BLaER1 treated with 17β-estradiol and CSF1 and Interleukin-3, amounts not matched to agents 10 nM and 100 nM (cell line): Measurements from ENCODE around the gene PLEKHF1.
"Not testable (repeated sequence)": the region's sequence is repeated elsewhere in the genome, so short reads cannot be mapped to it uniquely, and the experiment has no call there.

Experiments
- H3K27ac ChIP-seq, 11 experiments: shearing (Covaris generic); formaldehyde crosslinking; 2 replicates each; pipeline ENCODE4 v1.8.1; 2022
- H3K27me3 ChIP-seq, 11 experiments: shearing (Covaris generic); formaldehyde crosslinking; 2 replicates each; pipeline ENCODE4 v1.8.1; 2022
- H3K36me3 ChIP-seq, 11 experiments: shearing (Covaris generic); formaldehyde crosslinking; 2 replicates each; pipeline ENCODE4 v1.8.1; 2022
- H3K4me1 ChIP-seq, 10 experiments: shearing (Covaris generic); formaldehyde crosslinking; 2 replicates each; pipeline ENCODE4 v1.8.1; 2022
- H3K4me2 ChIP-seq, 11 experiments: shearing (Covaris generic); formaldehyde crosslinking; 2 replicates each; pipeline ENCODE4 v1.8.1; 2022
- H3K4me3 ChIP-seq, 10 experiments: shearing (Covaris generic); formaldehyde crosslinking; 2 replicates each; pipeline ENCODE4 v1.8.1; 2022
- H3K9ac ChIP-seq, 11 experiments: shearing (Covaris generic); formaldehyde crosslinking; 2 replicates each; pipeline ENCODE4 v1.8.1; 2022
- H3K9me3 ChIP-seq, 11 experiments: shearing (Covaris generic); formaldehyde crosslinking; replicated peaks in 1 of 11; 2 replicates each; pipeline ENCODE4 v1.8.1; 2022
- H4K20me1 ChIP-seq, 11 experiments: shearing (Covaris generic); formaldehyde crosslinking; 2 replicates each; pipeline ENCODE4 v1.8.1; 2022
- Cebpa-rat ChIP-seq, 11 experiments: shearing (Covaris generic); IDR thresholded peaks; 2 replicates each; pipeline ENCODE4 v1.8.1; 2022

The PLEKHF1 gene

DNA sequence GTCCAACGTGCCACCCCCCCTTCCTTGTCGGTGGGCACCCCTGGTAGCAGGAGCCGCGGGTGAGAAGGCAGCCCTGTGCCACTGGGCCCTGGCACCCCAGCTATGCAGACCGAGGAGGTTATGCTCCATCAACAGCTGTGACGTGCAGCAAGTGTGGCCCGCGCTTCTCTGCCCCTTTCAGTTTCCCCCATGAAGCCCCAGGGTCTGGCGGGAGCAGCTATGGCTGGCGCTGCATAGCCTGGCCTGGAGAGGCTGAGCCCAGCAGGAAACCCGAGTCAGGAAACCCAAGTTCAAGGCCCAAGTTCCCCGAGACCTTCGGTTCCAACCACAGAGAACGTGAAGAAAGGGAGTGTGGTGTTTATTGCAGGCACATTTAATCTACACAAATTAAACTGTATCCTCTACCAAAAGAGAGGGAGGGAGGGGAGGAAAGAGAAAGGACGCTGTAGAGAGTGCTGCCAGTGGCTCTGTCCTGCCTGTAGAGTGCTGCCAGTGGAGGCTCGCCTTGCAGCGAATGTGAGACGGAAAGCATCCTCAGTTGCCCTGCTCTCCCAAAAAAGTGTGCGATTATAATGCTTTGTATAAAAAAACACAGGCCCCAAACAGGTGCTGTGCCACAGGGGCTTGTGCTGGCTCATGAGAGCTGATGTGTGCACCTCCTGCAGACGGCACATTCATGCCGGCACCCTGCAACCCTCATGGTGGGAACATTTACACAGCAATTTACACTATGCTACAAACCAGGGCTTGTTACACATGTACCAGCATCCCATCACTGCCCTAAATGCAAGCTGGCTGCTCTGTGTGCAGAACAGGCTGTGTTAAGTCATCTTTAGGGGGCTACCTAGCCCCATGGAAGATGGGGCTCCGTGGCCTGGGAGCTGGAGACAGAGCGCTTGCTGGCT lies 42.8 kb upstream of the PLEKHF1 start:
- Histone ChIP-seq H3K4me3 (no peak overlapping the region), H3K4me1 (peaks cover 65 to 84% (median 72%) of the 10 kb centered on the region in 10 experiments), H3K27me3 (no peaks in the 10 kb centered on the region), H3K9ac (peak overlapping the region in 6 of 11 experiments; percentile 11 to 40 (median 30); a peak in 9 of 22 replicates), H3K4me2 (peak overlapping the region; percentile 62 to 92 (median 87)), H3K36me3 (no peaks in the 10 kb centered on the region), H3K27ac (peak overlapping the region in 6 of 11 experiments; percentile 6 to 38 (median 14); a peak in 6 of 22 replicates), H3K9me3 (no peaks in the 10 kb centered on the region), H4K20me1 (no peaks in the 10 kb centered on the region)
- TF ChIP-seq Cebpa-rat (IDR thresholded peaks at IDR 0.05), result no peak

DNA sequence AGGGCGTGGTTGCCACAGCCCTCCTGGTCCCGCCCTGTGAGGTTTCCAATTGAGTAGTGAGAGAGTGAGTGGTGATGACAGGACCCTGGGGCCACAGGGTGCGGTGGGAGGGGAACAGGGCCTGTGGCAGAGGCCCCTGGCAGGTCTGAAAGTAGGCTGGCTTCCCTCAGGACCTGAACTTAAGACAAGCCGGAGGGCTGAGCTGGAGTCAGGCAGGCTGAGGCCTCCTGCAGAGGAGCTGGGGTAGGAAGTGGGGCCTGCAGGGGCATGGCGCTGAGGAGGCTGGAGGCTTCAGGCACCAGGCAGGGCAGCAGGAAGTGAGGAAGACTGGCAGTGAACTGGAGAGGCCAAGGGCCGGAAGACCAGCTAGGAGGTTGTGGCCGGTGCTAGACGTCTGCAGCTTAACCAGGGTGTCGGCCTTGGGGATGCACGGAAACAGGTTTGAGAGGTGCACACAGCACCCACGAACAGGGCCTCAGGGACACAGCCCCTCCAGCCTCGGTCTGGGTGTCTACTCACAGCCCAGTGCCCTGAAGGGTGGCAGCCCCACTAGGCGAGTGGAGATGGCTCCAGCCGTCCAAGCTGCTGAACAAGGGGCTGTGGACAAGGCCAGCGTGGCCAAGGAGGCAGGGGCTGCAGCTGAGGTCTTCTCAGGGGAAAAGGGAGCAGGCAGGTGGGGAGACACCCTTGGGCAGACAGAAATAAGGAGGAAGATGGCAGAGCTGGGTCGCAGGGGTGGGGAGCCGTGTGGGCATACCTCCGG lies 41.4 kb upstream of the PLEKHF1 start:
- Histone ChIP-seq H4K20me1 (no peaks in the 10 kb centered on the region), H3K4me3 (peak overlapping the region in 5 of 10 experiments; percentile 1 to 62 (median 37); a peak in 9 of 20 replicates), H3K27me3 (no peaks in the 10 kb centered on the region), H3K36me3 (no peaks in the 10 kb centered on the region), H3K27ac (peak overlapping the region in 9 of 11 experiments; percentile 21 to 76 (median 57); a peak in 15 of 22 replicates), H3K4me2 (peak overlapping the region; percentile 69 to 92 (median 87)), H3K9me3 (no peaks in the 10 kb centered on the region), H3K9ac (peak overlapping the region in 10 of 11 experiments; percentile 1 to 63 (median 38); a peak in 13 of 22 replicates), H3K4me1 (peaks cover 57 to 89% (median 72%) of the 10 kb centered on the region in 10 experiments)
- no peak for TF ChIP-seq Cebpa-rat (IDR thresholded peaks at IDR 0.05)

DNA sequence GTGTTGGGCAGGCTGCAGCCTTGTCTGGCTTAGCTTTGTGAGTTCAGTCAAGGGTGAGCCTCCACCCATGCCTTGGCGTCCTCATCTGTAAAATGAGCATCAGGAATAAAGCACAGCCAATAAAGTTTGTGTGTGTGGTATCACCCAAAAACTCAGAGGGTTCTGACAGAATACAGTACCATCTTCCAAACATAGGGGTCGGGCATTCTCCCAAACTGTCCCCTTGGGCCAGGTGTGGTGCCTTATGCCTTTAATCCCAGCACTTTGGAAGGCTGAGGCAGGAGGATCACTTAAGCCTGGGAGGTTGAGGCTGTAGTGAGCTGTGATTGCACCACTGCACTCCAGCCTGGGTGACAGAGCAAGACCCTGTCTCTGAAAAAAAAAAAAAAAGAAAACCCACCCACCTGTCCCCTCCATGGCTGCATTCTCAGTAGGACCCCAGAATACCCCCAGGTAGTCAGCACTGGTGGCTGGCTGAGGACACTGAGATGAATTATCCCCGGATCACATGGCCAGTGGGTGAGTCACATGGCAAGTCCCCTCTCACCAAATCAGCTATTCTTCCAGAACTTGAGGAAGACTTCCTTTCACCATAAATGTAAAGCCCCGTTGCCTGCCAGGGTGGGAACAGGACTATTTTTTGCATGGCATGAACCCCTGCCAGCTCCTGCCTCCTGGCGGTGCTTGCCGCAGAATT lies 40.6 kb upstream of the PLEKHF1 start:
- Histone ChIP-seq H3K27ac (peak overlapping the region in 8 of 11 experiments; percentile 21 to 76 (median 61); a peak in 9 of 22 replicates), H3K9ac (peak overlapping the region in 4 of 11 experiments; percentile 38 to 63 (median 58); a peak in 5 of 22 replicates), H3K4me2 (peak overlapping the region; percentile 69 to 92 (median 87)), H3K4me1 (peaks cover 55 to 89% (median 69%) of the 10 kb centered on the region in 10 experiments), H3K9me3 (no peaks in the 10 kb centered on the region), H3K4me3 (peak overlapping the region in 3 of 10 experiments; percentile 37 to 62 (median 51); a peak in 6 of 20 replicates), H3K36me3 (no peaks in the 10 kb centered on the region), H4K20me1 (no peaks in the 10 kb centered on the region), H3K27me3 (no peaks in the 10 kb centered on the region)
- no peak for TF ChIP-seq Cebpa-rat (IDR thresholded peaks at IDR 0.05)

DNA sequence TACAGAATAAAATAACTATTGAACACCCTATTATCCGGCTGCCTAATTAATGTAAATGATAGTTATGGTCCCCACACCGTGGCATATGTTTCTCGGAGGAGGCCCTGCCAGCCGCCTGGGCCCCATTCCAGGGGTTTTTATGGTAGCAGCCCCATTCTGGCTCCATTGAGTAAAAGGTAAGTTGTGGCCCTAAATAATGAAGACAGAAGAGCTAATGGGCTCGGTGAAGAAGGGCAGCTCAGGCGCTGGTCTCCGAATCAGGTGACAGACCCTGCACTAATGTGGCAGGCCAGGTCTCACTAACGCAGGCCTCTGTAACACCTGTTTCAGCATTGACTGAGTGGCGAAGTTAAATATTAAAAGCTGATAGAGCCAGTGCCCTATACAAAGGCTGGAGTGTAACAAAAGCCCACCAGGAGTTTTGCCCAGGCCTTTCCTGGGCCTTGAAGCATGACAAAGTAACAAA lies 40.0 kb upstream of the PLEKHF1 start:
- H4K20me1 ChIP-seq, result no peaks in the 10 kb centered on the region
- no peaks in the 10 kb centered on the region for H3K27me3 ChIP-seq
- TF ChIP-seq Cebpa-rat (IDR thresholded peaks at IDR 0.05), result no peak
- H3K36me3 ChIP-seq, result no peaks in the 10 kb centered on the region
- no peaks in the 10 kb centered on the region for H3K9me3 ChIP-seq
- peaks cover 50 to 84% (median 64%) of the 10 kb centered on the region in 10 experiments for H3K4me1 ChIP-seq
- no peak overlapping the region for H3K27ac ChIP-seq
- H3K9ac ChIP-seq, result no peak overlapping the region
- no peak overlapping the region for H3K4me3 ChIP-seq
- H3K4me2 ChIP-seq, result peak overlapping the region in 4 of 11 experiments; percentile 74 to 92 (median 86); a peak in 7 of 22 replicates

DNA sequence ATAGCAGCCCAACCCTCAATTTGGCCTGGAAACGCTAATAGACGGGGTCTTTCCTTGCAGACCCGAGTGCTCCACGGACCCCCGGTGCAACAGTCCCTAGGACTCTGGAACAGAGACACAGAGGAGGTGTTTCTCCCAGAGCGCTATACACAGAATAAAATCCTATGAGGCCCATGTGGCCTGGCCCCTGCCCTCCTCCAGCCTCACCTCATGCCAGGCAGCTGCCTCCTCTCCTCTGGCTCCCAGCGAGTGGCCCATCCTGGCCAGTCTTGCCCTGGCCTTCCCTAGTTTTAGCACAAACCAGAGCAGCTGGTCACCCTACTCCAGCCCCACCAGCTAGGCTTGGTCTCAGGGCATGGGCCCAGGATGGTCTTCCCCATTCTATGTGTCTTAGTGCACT lies 38.9 kb upstream of the PLEKHF1 start:
- no peaks in the 10 kb centered on the region for H4K20me1 ChIP-seq
- no peak for TF ChIP-seq Cebpa-rat (IDR thresholded peaks at IDR 0.05)
- H3K4me1 ChIP-seq, result peaks cover 42 to 72% (median 57%) of the 10 kb centered on the region in 10 experiments
- no peaks in the 10 kb centered on the region for H3K36me3 ChIP-seq
- H3K4me3 ChIP-seq, result no peak overlapping the region
- H3K27me3 ChIP-seq, result no peaks in the 10 kb centered on the region
- peak overlapping the region in 3 of 11 experiments; percentile 7 to 69 (median 52); a peak in 4 of 22 replicates for H3K4me2 ChIP-seq
- H3K9me3 ChIP-seq, result no peaks in the 10 kb centered on the region
- no peak overlapping the region for H3K27ac ChIP-seq
- H3K9ac ChIP-seq, result no peak overlapping the region

DNA sequence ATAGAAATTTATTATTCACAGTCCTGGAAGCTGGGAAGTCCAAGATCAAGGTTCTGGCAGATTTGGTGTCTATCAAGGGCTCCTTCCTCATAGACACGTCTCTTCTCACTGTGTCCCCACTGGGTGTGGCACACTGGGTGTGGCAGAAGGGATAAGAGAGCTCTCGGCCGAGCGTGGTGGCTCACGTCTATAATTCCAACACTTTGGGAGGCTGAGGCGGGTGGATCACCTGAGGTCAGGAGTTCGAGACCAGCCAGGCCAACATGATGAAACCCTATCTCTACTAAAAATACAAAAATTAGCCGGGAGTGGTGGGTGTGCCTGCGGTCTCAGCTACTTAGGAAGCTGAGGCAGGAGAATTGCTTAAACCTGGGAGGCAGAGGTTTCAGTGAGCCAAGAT lies 38.4 kb upstream of the PLEKHF1 start:
- not testable (repeated sequence) for H3K9me3 ChIP-seq, H4K20me1 ChIP-seq, H3K36me3 ChIP-seq, H3K9ac ChIP-seq, H3K4me3 ChIP-seq, H3K27me3 ChIP-seq, H3K27ac ChIP-seq
- H3K4me1 ChIP-seq, result peaks cover 42 to 68% (median 57%) of the 10 kb centered on the region in 10 experiments
- peak overlapping the region in 3 of 11 experiments; percentile 7 to 69 (median 52); a peak in 4 of 22 replicates for H3K4me2 ChIP-seq

DNA sequence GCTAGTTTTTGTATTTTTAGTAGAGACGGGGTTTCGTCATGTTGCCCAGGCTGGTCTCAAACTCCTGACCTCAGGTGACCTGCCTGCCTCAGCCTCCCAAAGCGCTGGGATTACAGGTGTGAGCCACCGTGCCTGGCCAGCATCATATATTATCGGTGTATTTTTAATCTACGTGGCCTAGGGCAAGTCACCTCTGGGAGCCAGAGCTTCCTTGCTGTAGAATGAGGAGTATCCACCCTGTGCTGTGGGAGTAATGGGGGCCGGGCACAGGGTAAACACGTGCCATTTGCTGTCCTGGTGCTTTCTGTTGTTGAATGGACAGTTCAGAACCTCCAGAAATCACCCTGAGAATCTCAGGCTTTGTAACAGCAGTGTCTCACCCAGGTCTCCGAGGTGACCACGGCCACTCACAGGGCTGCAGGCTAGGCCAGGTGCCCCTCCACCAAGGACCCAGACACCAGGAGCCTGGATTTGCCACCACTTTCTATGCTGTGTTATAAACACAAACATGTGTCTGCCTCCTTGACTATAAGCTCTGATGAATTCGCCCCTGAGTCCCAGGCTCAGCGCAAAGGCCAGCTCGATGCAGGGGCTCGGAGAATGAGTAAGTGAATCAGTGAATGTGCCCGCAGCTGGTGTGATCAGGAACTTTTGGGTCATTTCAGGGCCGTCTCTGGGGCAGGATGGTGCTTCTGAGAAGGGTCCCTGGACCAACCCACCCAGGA lies 36.4 kb upstream of the PLEKHF1 start:
- no peaks in the 10 kb centered on the region for H3K27me3 ChIP-seq
- peaks cover 0 to 2% (median 0%) of the 10 kb centered on the region in 11 experiments; a peak in 1 of 22 replicates for H3K9me3 ChIP-seq
- no peaks in the 10 kb centered on the region for H4K20me1 ChIP-seq
- H3K27ac ChIP-seq, result no peak overlapping the region
- peak overlapping the region in 2 of 11 experiments; percentile 52 to 69; a peak in 2 of 22 replicates for H3K4me2 ChIP-seq
- no peaks in the 10 kb centered on the region for H3K36me3 ChIP-seq
- H3K4me1 ChIP-seq, result peaks cover 36 to 58% (median 48%) of the 10 kb centered on the region in 10 experiments
- H3K9ac ChIP-seq, result no peak overlapping the region
- H3K4me3 ChIP-seq, result no peak overlapping the region
- no peak for TF ChIP-seq Cebpa-rat (IDR thresholded peaks at IDR 0.05)
